HG02884 (cell line): ENCODE measurements around the gene STX4.

Source experiments
- ATAC-seq: cut with Tn5 transposase; IDR thresholded peaks from one replicate; pipeline ENCODE4 v1.9.1; 2021; ENCODE audit warnings: mild to moderate bottlenecking, moderate library complexity; ENCODE audit not compliant: unreplicated experiment

Gene STX4, protein sequence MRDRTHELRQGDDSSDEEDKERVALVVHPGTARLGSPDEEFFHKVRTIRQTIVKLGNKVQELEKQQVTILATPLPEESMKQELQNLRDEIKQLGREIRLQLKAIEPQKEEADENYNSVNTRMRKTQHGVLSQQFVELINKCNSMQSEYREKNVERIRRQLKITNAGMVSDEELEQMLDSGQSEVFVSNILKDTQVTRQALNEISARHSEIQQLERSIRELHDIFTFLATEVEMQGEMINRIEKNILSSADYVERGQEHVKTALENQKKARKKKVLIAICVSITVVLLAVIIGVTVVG

GRCh38 chr16:31032736-31033708 lies at the start of gene STX4:
STX4 (plus strand) TSS chr16:31033558; CDS start chr16:31033806, 248 bp downstream.
- ATAC-seq = peak; percentile 78

GRCh38 chr16:30983898-30984610 lies 49.3 kb upstream of the STX4 start:
- no peak for ATAC-seq

DNA sequence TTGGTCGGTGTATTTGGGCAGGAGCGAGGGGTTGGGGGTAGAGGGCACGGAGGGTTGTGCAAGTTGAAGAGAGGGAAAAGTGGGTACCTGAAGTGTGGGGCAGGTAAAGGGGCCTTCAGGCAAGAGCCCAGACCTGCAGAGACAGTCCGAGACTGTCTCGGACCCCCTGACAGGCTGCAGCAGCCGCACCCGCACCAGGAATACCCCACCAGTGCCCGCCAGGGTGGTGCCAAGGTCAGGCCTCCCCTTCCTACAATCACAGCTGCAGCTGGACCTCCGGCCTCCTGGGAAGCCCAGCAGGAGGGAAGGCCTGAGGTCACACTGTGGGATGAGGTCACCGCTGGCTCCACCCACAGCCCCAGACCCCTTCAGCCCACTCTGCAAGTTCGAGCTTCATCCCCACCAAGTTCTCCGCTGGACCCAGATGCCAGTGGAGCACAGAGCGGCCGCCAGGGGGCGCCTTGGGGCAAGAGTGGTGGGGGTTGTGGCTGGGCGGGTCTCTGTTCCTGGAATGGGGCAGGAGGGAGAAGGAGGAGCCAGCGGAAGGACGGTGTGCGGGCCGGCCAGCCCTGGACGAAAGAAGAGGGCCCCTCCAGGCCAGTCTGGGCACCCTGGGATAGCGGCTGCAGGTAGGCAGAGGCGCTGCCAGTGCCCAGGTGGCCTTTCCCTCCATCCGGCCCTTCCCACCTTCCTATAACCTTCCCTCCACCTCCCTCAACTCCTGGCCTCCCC lies 48.5 kb upstream of the STX4 start, which contains the start of gene HSD3B7:
HSD3B7 (plus strand) TSS at position 539 of the 732 bp plus-strand sequence. CDS start 452 bp downstream, outside the sequence.
- ATAC-seq = no peak

GRCh38 chr16:30985401-30986128 lies 47.8 kb upstream of the STX4 start:
- ATAC-seq = no peak

DNA sequence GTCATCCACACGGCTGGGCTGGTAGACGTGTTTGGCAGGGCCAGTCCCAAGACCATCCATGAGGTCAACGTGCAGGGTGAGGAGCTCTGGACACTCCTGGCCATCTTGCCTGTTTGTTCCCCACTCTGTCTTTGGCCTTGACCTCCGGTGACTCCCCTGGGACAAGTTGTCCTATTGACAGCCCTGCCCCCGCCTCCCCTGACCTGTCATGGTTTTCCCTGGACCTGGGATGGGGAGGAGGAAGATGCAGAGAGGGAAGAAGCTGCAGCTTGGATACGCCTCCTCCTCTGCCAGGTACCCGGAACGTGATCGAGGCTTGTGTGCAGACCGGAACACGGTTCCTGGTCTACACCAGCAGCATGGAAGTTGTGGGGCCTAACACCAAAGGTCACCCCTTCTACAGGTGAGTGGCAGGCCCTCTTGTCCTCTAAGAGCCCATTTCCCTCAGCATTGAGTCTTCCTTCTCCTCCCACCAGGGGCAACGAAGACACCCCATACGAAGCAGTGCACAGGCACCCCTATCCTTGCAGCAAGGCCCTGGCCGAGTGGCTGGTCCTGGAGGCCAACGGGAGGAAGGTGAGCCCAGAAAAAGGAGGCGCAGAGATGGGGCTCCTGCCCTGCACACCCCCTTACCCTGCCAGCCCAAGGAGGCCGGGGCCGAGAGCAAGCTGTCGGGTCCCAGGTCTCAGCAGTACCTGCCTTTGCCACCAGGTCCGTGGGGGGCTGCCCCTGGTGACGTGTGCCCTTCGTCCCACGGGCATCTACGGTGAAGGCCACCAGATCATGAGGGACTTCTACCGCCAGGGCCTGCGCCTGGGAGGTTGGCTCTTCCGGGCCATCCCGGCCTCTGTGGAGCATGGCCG lies 47.0 kb upstream of the STX4 start:
- ATAC-seq = no peak

DNA sequence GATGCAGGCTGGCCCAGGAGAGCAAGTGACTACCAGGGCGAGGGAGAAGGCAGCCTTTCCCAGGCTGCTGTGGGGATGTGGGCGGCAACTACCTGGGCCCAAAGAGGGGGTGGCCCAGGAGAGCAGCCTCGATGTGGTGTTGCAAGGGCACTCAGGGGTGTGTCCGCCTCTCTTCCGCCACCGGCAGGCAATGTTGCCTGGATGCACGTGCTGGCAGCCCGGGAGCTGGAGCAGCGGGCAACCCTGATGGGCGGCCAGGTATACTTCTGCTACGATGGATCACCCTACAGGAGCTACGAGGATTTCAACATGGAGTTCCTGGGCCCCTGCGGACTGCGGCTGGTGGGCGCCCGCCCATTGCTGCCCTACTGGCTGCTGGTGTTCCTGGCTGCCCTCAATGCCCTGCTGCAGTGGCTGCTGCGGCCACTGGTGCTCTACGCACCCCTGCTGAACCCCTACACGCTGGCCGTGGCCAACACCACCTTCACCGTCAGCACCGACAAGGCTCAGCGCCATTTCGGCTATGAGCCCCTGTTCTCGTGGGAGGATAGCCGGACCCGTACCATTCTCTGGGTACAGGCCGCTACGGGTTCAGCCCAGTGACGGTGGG lies 45.7 kb upstream of the STX4 start:
- ATAC-seq = no peak

DNA sequence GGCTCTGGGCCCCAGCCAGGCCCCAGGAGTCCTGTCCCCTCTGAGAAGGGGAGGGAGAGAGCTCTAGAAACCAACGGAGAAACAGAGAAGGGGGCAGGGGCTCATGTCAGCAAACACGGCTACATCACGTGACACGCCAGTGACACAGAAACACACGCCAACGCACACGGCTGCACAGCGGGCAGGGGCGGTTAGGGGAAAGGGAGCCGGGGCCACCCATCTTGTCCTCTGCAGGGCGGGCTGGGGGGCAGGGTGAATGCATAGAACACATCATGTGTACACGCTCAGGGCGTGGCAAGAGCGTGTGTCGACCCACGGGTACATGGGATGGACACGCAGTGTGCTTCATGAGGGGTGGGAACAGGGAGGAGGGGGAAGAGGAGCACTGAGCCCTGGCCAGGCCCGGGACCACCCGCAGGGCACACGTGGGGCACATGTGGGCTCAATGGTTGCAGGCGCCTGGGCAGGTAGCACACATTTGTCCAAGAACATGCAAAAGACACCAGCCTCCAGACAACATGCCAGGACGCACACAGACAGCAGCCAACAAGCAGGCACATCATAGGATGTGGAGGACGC lies 43.8 kb upstream of the STX4 start:
- no peak for ATAC-seq

DNA sequence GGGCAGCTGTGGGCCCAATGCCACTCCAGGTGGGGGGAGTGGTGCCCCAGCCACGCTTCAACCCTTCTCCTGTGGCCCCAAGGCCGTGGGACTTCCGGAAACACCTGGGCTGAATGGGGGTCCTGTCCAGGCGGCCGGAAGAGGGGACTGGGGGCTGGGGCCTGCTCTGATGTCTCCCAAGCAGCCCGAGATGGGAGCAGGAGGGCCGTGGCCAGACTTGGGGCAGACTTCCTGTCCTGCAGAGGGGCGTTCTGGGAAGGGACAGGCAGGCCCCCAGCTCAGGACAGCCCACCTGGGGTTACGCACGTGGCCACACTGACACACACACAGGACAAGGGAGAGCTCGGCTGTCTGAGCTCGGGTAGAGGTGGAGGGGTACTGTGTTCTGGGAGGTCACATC lies 43.3 kb upstream of the STX4 start:
- no peak for ATAC-seq

GRCh38 chr16:30991052-30991451 lies 42.3 kb upstream of the STX4 start:
- ATAC-seq = no peak

GRCh38 chr16:30992276-30992780 lies 41.0 kb upstream of the STX4 start:
- ATAC-seq = no peak

GRCh38 chr16:30992931-30993816 lies 40.2 kb upstream of the STX4 start:
- no peak for ATAC-seq

GRCh38 chr16:30995927-30996323 lies 37.4 kb upstream of the STX4 start:
- no peak for ATAC-seq

DNA sequence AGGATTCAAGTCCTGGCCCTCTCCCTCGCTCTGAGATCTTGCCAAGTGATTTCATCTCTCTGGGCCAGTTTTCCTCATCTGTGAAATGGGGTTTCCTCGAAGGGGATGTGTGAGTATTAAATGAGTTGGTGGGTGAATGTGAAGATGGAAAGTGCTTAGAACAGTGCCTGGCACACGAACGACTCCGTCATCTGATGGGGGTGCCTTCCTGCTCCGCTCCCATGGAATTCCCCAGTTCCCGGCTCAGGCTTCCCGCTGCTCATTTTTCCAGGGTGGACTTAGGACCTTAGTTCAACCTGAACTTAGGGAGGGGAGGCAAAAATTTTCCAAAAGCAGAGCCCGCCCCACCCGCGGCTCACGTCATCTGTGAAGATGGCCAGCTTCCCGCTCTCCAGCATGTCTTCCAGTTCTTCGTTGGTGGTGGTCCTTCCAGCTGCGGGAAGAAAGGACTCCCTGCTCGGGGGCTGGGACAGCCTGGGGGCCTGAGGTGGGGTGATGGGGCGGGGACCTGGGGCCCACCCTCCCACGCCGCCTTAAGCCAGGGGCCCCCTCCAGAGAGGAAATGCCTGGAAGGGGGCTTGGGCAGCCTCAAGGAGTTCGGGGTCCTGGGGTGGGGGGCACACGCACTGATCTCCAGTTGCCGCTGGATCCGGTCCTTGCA lies 36.9 kb upstream of the STX4 start:
- ATAC-seq = no peak

- peak; percentile 86 for ATAC-seq
Observed at GRCh38 chr16:30996985-30997724, 36.2 kb upstream of the STX4 start.
